NK-92 (cell line): ENCODE data around the gene THOC6.

ENCODE experiments used
- DNase-seq: peaks from one replicate; lab custom pipeline; 2025; ENCODE audit not compliant: unreplicated experiment; lab: John Stamatoyannopoulos, UW

THOC6 gene

GRCh38 chr16:3014971-3015370, 8.9 kb upstream of the THOC6 start:
- no peak for DNase-seq

- no peak for DNase-seq
These were observed 7.8 kb upstream of the THOC6 start for GRCh38 chr16:3015865-3016521.

GRCh38 chr16:3017344-3017743, 6.5 kb upstream of the THOC6 start:
- DNase-seq = no peak

GRCh38 chr16:3017794-3018506, 5.9 kb upstream of the THOC6 start, which contains the start of gene CLDN6:
TSS of gene CLDN6 (minus strand) at chr16:3018183. CDS start at chr16:3016021, 2,162 bp downstream.
- no peak for DNase-seq

GRCh38 chr16:3019594-3020246, 4.1 kb upstream of the THOC6 start:
- DNase-seq = no peak

- DNase-seq = no peak
These were observed 3.6 kb upstream of the THOC6 start, which contains the start of gene TNFRSF12A for GRCh38 chr16:3020247-3020603. TSS of gene TNFRSF12A (plus strand) at chr16:3020368. CDS start at chr16:3020398, 30 bp downstream.

GRCh38 chr16:3020604-3021448, 3.0 kb upstream of the THOC6 start:
- DNase-seq = no peak

GRCh38 chr16:3021449-3022207, 2.2 kb upstream of the THOC6 start:
- DNase-seq = no peak

GRCh38 chr16:3022208-3022683, 1.6 kb upstream of the THOC6 start:
- DNase-seq = no peak

- DNase-seq = no peak
These were observed 986 bp upstream of the THOC6 start for GRCh38 chr16:3022684-3023414.

- no peak for DNase-seq
These were observed 493 bp upstream of the THOC6 start for GRCh38 chr16:3023415-3023668.

- no peak for DNase-seq
These were observed 1.5 kb downstream of the THOC6 start for GRCh38 chr16:3025032-3026002.

GRCh38 chr16:3026003-3026378, 2.2 kb downstream of the THOC6 start:
- no peak for DNase-seq

- DNase-seq = no peak
These were observed 3.0 kb downstream of the THOC6 start for GRCh38 chr16:3026609-3027488.

- DNase-seq = no peak
These were observed 3.6 kb downstream of the THOC6 start for GRCh38 chr16:3027489-3027795.

- DNase-seq = peak; percentile 41
These were observed 4.3 kb downstream of the THOC6 start for GRCh38 chr16:3027983-3028715.

GRCh38 chr16:3028716-3029319, 5.0 kb downstream of the THOC6 start:
- no peak for DNase-seq
